Prostate gland (tissue), 2 donors: ENCODE measurements around the gene CFAP46.

ENCODE experiments used
- CTCF ChIP-seq, 4 experiments: fragments of 200-600 bp in 2 of 4; fragments of 450-650 bp in 2 of 4; sonication (generic) in 2 of 4; IDR thresholded peaks; 1 replicate in 3 of 4; 2 replicates in 1 of 4; pipeline ENCODE4 v1.5.1; 2016 to 2019; ENCODE audit warnings: antibody characterized with exemption in 4 of 4, mild to moderate bottlenecking in 2 of 4, moderate library complexity in 2 of 4
- POLR2A ChIP-seq: fragments of 450-650 bp; IDR thresholded peaks from one replicate; pipeline ENCODE4 v1.6.1; 2016; ENCODE audit warnings: antibody characterized with exemption, mild to moderate bottlenecking
- POLR2AphosphoS5 ChIP-seq: sonication (generic); formaldehyde crosslinking; IDR thresholded peaks from one replicate; pipeline ENCODE4 v1.6.1; 2017; ENCODE audit warnings: antibody characterized with exemption

DNA sequence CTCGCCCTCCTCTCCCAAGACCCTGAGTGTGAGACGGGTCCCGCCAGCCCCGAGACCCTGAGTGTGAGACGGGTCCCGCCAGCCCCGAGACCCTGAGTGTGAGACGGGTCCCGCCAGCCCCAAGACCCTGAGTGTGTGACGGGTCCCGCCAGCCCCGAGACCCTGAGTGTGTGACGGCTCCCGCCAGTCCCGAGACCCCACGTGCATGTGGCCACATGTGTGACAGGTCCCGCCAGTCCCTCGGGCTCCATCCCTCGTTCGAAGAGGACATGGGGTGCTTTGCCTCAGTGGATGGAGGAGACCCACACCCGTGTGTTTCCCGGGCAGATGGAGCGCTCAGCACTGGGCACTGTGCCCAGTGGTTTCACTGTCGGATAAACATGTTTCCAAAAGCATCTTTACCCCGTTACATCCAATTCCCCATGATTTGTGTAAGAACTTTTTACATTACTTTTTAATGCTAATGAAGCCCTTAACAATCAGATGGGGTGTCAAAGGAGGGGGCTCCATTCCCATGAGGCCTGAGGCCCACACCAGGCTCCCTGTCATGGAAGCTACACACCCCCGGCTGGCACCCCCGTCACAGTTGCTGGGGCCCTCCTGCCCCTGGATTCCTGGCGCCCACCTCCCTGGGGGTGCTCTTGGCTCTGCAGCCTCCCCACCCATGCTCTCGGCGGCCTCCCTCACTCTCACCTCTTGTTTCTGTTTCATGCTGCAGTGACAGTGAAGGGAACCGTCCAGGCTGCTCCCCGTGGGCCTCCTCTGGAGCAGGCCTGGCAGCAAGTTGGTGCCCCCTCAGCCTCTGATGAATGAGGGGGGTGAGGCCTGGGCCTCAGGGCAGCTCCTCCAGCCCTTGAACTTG is 48.5 kb upstream of the CFAP46 start:
- TF ChIP-seq CTCF (IDR thresholded peaks at IDR 0.05) (no peak), POLR2A (no peak), POLR2AphosphoS5 (no peak)
